ENCODE measurements around the gene PTGER3. TPM values are rescaled to one million over a fixed set of nuclear protein-coding genes. Genes with fewer than 3 reads are reported as not detected.
"Not testable (repeated sequence)": the region's sequence is repeated elsewhere in the genome, so short reads cannot be mapped to it uniquely, and the experiment has no call there.

Gene PTGER3
- polyA plus RNA-seq, 4 donors, result 2.0 to 2.4 TPM; not detected in 2

- no peak for FAIRE-seq
Observed at GRCh38 chr1:70945676-70946075, 101.9 kb downstream of the PTGER3 start.

GRCh38 chr1:70945251-70945650, 102.4 kb downstream of the PTGER3 start:
- 74 to 84% (median 78%) methylated on average over 3 of the region's 3 CpGs for WGBS, 3 donors
- Histone ChIP-seq H3K36me3 (ENCODE audit: control insufficient read depth in 3 of 3, insufficient read depth in 2 of 3, low read depth in 1 of 3, low read length in 3 of 3) (no peaks in the 10 kb centered on the region), H3K9me3 (ENCODE audit: control insufficient read depth in 2 of 2, insufficient read depth in 1 of 2, low read depth in 1 of 2, low read length in 1 of 2) (no peaks in the 10 kb centered on the region), H3K4me3 (ENCODE audit: low read depth in 1 of 3, low read length in 3 of 3) (no peak overlapping the region), H3K4me1 (ENCODE audit: control insufficient read depth in 3 of 3, insufficient read depth in 2 of 3, low read depth in 1 of 3, low read length in 2 of 3) (no peaks in the 10 kb centered on the region), H3K27ac (ENCODE audit: low read depth in 1 of 3, low read length in 2 of 3) (no peak overlapping the region), H3K27me3 (ENCODE audit: control insufficient read depth in 3 of 3, insufficient read depth in 3 of 3, low read length in 3 of 3) (no peaks in the 10 kb centered on the region)
- no peak for DNase-seq
- no peak for FAIRE-seq

More at GRCh38 chr1:70945676-70946075, 101.9 kb downstream of the PTGER3 start:
- Histone ChIP-seq H3K36me3 (ENCODE audit: control insufficient read depth in 3 of 3, insufficient read depth in 2 of 3, low read depth in 1 of 3, low read length in 3 of 3) (no peaks in the 10 kb centered on the region), H3K4me1 (ENCODE audit: control insufficient read depth in 3 of 3, insufficient read depth in 2 of 3, low read depth in 1 of 3, low read length in 2 of 3) (no peaks in the 10 kb centered on the region), H3K4me3 (ENCODE audit: low read depth in 1 of 3, low read length in 3 of 3) (no peak overlapping the region), H3K9me3 (ENCODE audit: control insufficient read depth in 2 of 2, insufficient read depth in 1 of 2, low read depth in 1 of 2, low read length in 1 of 2) (no peaks in the 10 kb centered on the region), H3K27ac (ENCODE audit: low read depth in 1 of 3, low read length in 2 of 3) (no peak overlapping the region), H3K27me3 (ENCODE audit: control insufficient read depth in 3 of 3, insufficient read depth in 3 of 3, low read length in 3 of 3) (no peaks in the 10 kb centered on the region)
- 91 to 93% (median 91%) methylated on average over 2 of the region's 2 CpGs for WGBS, 3 donors
- DNase-seq, result no peak

- DNase-seq (no peak), FAIRE-seq (no peak)
- Histone ChIP-seq H3K27ac (ENCODE audit: low read depth in 1 of 3, low read length in 2 of 3) (no peak overlapping the region), H3K4me1 (ENCODE audit: control insufficient read depth in 3 of 3, insufficient read depth in 2 of 3, low read depth in 1 of 3, low read length in 2 of 3) (no peaks in the 10 kb centered on the region), H3K27me3 (ENCODE audit: control insufficient read depth in 3 of 3, insufficient read depth in 3 of 3, low read length in 3 of 3) (no peaks in the 10 kb centered on the region), H3K36me3 (ENCODE audit: control insufficient read depth in 3 of 3, insufficient read depth in 2 of 3, low read depth in 1 of 3, low read length in 3 of 3) (no peaks in the 10 kb centered on the region), H3K9me3 (ENCODE audit: control insufficient read depth in 2 of 2, insufficient read depth in 1 of 2, low read depth in 1 of 2, low read length in 1 of 2) (peaks cover 0 to 6% of the 10 kb centered on the region in 2 donors), H3K4me3 (ENCODE audit: low read depth in 1 of 3, low read length in 3 of 3) (no peak overlapping the region)
- 77 to 88% (median 87%) methylated on average over 2 of the region's 2 CpGs for WGBS, 3 donors
Observed at GRCh38 chr1:70941563-70941962, 106.1 kb downstream of the PTGER3 start.

- not testable (repeated sequence) for H3K4me1 ChIP-seq (ENCODE audit: control insufficient read depth in 3 of 3, insufficient read depth in 2 of 3, low read depth in 1 of 3, low read length in 2 of 3); FAIRE-seq
- 44 to 62% (median 53%) methylated on average over 2 of the region's 2 CpGs for WGBS, 3 donors
Observed at GRCh38 chr1:70940398-70940797, 107.2 kb downstream of the PTGER3 start.

GRCh38 chr1:70934194-70934961, 113.2 kb downstream of the PTGER3 start:
- H3K4me3 ChIP-seq (ENCODE audit: low read depth in 1 of 3, low read length in 3 of 3), result no peak overlapping the region
- H3K4me1 ChIP-seq (ENCODE audit: control insufficient read depth in 3 of 3, insufficient read depth in 2 of 3, low read depth in 1 of 3, low read length in 2 of 3), result no peaks in the 10 kb centered on the region
- FAIRE-seq, result no peak
- H3K27me3 ChIP-seq (ENCODE audit: control insufficient read depth in 3 of 3, insufficient read depth in 3 of 3, low read length in 3 of 3), result no peaks in the 10 kb centered on the region
- peaks cover 0 to 2% of the 10 kb centered on the region in 2 donors for H3K9me3 ChIP-seq (ENCODE audit: control insufficient read depth in 2 of 2, insufficient read depth in 1 of 2, low read depth in 1 of 2, low read length in 1 of 2)
- WGBS, 3 donors, result 71 to 83% (median 82%) methylated on average over 5 of the region's 5 CpGs
- H3K27ac ChIP-seq (ENCODE audit: low read depth in 1 of 3, low read length in 2 of 3), result no peak overlapping the region
- no peak for DNase-seq
- no peaks in the 10 kb centered on the region for H3K36me3 ChIP-seq (ENCODE audit: control insufficient read depth in 3 of 3, insufficient read depth in 2 of 3, low read depth in 1 of 3, low read length in 3 of 3)

More at GRCh38 chr1:70940398-70940797, 107.2 kb downstream of the PTGER3 start:
- H3K27ac ChIP-seq (ENCODE audit: low read depth in 1 of 3, low read length in 2 of 3); H3K4me3 ChIP-seq (ENCODE audit: low read depth in 1 of 3, low read length in 3 of 3); H3K27me3 ChIP-seq (ENCODE audit: control insufficient read depth in 3 of 3, insufficient read depth in 3 of 3, low read length in 3 of 3); DNase-seq; H3K36me3 ChIP-seq (ENCODE audit: control insufficient read depth in 3 of 3, insufficient read depth in 2 of 3, low read depth in 1 of 3, low read length in 3 of 3); H3K9me3 ChIP-seq (ENCODE audit: control insufficient read depth in 2 of 2, insufficient read depth in 1 of 2, low read depth in 1 of 2, low read length in 1 of 2): not testable (repeated sequence)

- DNase-seq (no peak), FAIRE-seq (no peak)
- no peaks in the 10 kb centered on the region for H3K9me3 ChIP-seq (ENCODE audit: control insufficient read depth in 2 of 2, insufficient read depth in 1 of 2, low read depth in 1 of 2, low read length in 1 of 2)
- H3K4me3 ChIP-seq (ENCODE audit: low read depth in 1 of 3, low read length in 3 of 3), result no peak overlapping the region
- no peaks in the 10 kb centered on the region for H3K4me1 ChIP-seq (ENCODE audit: control insufficient read depth in 3 of 3, insufficient read depth in 2 of 3, low read depth in 1 of 3, low read length in 2 of 3)
- WGBS, 3 donors, result 64 to 69% (median 65%) methylated on average over 1 of the region's 1 CpG
- H3K27me3 ChIP-seq (ENCODE audit: control insufficient read depth in 3 of 3, insufficient read depth in 3 of 3, low read length in 3 of 3), result no peaks in the 10 kb centered on the region
- no peak overlapping the region for H3K27ac ChIP-seq (ENCODE audit: low read depth in 1 of 3, low read length in 2 of 3)
- H3K36me3 ChIP-seq (ENCODE audit: control insufficient read depth in 3 of 3, insufficient read depth in 2 of 3, low read depth in 1 of 3, low read length in 3 of 3), result no peaks in the 10 kb centered on the region
Observed at GRCh38 chr1:70930062-70930461, 117.6 kb downstream of the PTGER3 start.

GRCh38 chr1:70922196-70922595, 125.4 kb downstream of the PTGER3 start:
- FAIRE-seq (no peak), DNase-seq (no peak)
- WGBS, 3 donors, result 19 to 57% (median 28%) methylated on average over 2 of the region's 2 CpGs
- no peak overlapping the region for H3K27ac ChIP-seq (ENCODE audit: low read depth in 1 of 3, low read length in 2 of 3)
- no peaks in the 10 kb centered on the region for H3K27me3 ChIP-seq (ENCODE audit: control insufficient read depth in 3 of 3, insufficient read depth in 3 of 3, low read length in 3 of 3)
- peaks cover 0 to 9% of the 10 kb centered on the region in 2 donors for H3K9me3 ChIP-seq (ENCODE audit: control insufficient read depth in 2 of 2, insufficient read depth in 1 of 2, low read depth in 1 of 2, low read length in 1 of 2)
- no peak overlapping the region for H3K4me3 ChIP-seq (ENCODE audit: low read depth in 1 of 3, low read length in 3 of 3)
- no peaks in the 10 kb centered on the region for H3K36me3 ChIP-seq (ENCODE audit: control insufficient read depth in 3 of 3, insufficient read depth in 2 of 3, low read depth in 1 of 3, low read length in 3 of 3)
- no peaks in the 10 kb centered on the region for H3K4me1 ChIP-seq (ENCODE audit: control insufficient read depth in 3 of 3, insufficient read depth in 2 of 3, low read depth in 1 of 3, low read length in 2 of 3)

All from small intestine (tissue), 7 donors.